Hematopoietic multipotent progenitor cell treated with erythropoietin and hydrocortisone succinate and interleukin-3 and kit ligand, for 4 days (in vitro differentiated cells): ENCODE results near the gene SLC45A2.

Experiments used
- DNase-seq: peaks from one replicate; pipeline ENCODE4 v3.0.0-alpha.2; 2015

The SLC45A2 gene

GRCh38 chr5:34005681-34006080 is 21.2 kb upstream of the SLC45A2 start:
- no peak for DNase-seq

- DNase-seq, result no peak
Observed at GRCh38 chr5:34005211-34005610, 20.7 kb upstream of the SLC45A2 start.

GRCh38 chr5:34003941-34004340 is 19.4 kb upstream of the SLC45A2 start:
- DNase-seq, result no peak

GRCh38 chr5:34002629-34003328 is 18.3 kb upstream of the SLC45A2 start:
- DNase-seq, result no peak

GRCh38 chr5:34001241-34001841 is 16.8 kb upstream of the SLC45A2 start:
- no peak for DNase-seq

GRCh38 chr5:33999978-34000377 is 15.5 kb upstream of the SLC45A2 start:
- DNase-seq, result no peak

- DNase-seq, result peak; percentile 85
Observed at GRCh38 chr5:33997331-33997983, 13.0 kb upstream of the SLC45A2 start.

- DNase-seq, result no peak
Observed at GRCh38 chr5:33995865-33996264, 11.4 kb upstream of the SLC45A2 start.

GRCh38 chr5:33994845-33995244 is 10.4 kb upstream of the SLC45A2 start:
- DNase-seq, result no peak

GRCh38 chr5:33992864-33993263 is 8.4 kb upstream of the SLC45A2 start:
- no peak for DNase-seq

- DNase-seq, result no peak
Observed at GRCh38 chr5:33985447-33985846, 954 bp upstream of the SLC45A2 start.

- no peak for DNase-seq
Observed at GRCh38 chr5:33984178-33984577, 315 bp downstream of the SLC45A2 start.

- no peak for DNase-seq
Observed at GRCh38 chr5:33981408-33982162, 2.9 kb downstream of the SLC45A2 start.

- DNase-seq, result no peak
Observed at GRCh38 chr5:33980030-33980429, 4.5 kb downstream of the SLC45A2 start.

- DNase-seq, result no peak
Observed at GRCh38 chr5:33978306-33978705, 6.2 kb downstream of the SLC45A2 start.

GRCh38 chr5:33976307-33976706 is 8.2 kb downstream of the SLC45A2 start:
- DNase-seq, result no peak

GRCh38 chr5:33975852-33976251 is 8.6 kb downstream of the SLC45A2 start:
- DNase-seq, result no peak

GRCh38 chr5:33973271-33973670 is 11.2 kb downstream of the SLC45A2 start:
- DNase-seq, result no peak

- DNase-seq, result peak; percentile 67
Observed at GRCh38 chr5:33969572-33970452, 14.7 kb downstream of the SLC45A2 start.

- no peak for DNase-seq
Observed at GRCh38 chr5:33968211-33969005, 16.1 kb downstream of the SLC45A2 start.

- no peak for DNase-seq
Observed at GRCh38 chr5:33966805-33967204, 17.7 kb downstream of the SLC45A2 start.
